Fibroblast of upper back skin (primary cell): ENCODE measurements around the gene PSMA1.
"Not testable (repeated sequence)": the region's sequence is repeated elsewhere in the genome, so short reads cannot be mapped to it uniquely, and the experiment has no call there.

Source experiments
- DNase-seq: peaks from one replicate; pipeline ENCODE4 v3.0.0-alpha.2; 2013

The PSMA1 gene

DNA sequence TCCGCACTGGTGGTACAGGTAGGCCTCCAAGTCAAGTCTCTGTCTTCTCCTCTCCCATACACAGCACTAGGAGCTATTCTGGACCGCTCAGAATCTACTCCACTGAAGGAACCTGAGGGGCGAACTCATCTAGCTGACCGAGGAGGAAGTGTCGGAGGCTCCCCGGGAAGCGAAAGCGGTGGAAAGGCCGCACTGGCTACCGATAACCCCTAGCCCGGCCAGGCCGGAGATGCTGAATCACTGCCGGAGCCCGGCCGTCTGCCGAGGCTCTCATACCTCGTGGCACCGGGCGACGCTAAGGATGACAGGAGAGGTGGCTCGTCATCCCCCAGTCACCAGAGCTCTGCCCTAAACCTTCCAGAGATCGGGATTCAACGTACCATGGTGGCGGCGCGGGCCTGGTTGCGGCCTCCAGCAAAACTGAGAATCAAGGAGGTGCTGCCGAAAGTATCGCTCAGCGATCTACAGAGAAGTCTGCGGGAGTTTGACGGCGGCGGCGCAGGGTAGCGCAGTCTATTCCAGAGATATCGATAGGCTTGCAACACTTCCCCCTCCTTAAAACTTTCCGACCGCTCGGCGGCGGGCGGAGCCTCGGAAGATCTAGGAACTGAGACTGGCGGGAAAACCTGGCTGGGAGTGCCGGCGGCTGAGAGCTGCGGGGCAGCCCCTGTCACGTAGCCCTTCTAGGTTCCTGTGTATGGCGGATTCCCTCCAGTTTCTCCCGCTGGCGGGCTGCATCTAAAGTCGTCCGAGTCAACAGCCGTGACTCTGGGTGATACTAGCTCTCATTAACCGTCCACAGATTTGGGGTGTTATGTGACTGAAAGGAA is at the start of gene PSMA1:
TSS of gene PSMA1 (minus strand) at position 470 of the 830 bp plus-strand sequence. CDS start at position 383, 87 bp downstream.
- DNase-seq, result peak; percentile 95

- not testable (repeated sequence) for DNase-seq
Observed at GRCh38 chr11:14569516-14569915, 49.3 kb upstream of the PSMA1 start.

- DNase-seq, result no peak
Observed at GRCh38 chr11:14567064-14567651, 47.0 kb upstream of the PSMA1 start.

GRCh38 chr11:14566331-14567063 is 46.3 kb upstream of the PSMA1 start:
- DNase-seq, result no peak

GRCh38 chr11:14565845-14566244 is 45.7 kb upstream of the PSMA1 start:
- DNase-seq, result no peak

- peak; percentile 2 for DNase-seq
Observed at GRCh38 chr11:14555818-14556217, 35.6 kb upstream of the PSMA1 start.

GRCh38 chr11:14554959-14555358 is 34.8 kb upstream of the PSMA1 start:
- DNase-seq, result no peak

DNA sequence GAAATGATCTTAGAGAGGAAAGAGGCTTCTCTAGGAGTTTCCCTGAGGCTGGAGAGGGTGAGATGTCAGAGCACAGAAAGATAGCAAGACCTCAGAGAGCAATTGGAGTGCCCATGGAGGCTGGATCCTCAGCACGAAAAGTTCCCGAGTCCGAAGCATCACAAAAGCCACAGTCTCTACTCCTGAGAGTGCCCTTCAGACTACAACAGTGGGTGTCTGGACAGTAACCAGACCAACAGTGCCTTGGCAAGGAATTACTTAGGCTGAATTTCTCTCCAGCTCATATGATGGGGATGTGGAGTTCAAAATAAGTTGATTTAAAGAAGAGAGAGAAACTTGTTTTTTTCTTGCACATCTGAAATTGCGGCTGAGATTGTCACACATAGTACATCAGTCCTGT is 31.9 kb upstream of the PSMA1 start:
- DNase-seq, result no peak

DNA sequence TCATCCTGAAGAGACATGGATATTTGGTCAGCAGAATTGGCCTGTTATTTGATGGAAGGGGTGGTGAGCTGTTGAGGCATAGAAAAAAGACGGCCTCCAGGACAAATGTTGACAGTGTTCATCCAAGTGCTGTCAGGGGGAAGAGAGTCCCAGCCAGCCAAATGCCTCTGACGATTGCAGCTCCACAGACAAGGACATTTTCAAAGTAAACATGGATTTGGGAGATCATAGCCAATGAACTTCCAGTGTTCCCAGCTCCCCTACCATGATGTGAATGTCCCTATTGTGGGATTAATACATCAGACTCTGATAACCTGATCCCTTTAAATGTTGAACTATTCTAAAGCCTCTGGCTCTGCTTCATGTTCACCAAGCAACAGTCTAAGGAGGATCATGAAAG is 31.2 kb upstream of the PSMA1 start:
- DNase-seq, result no peak

DNA sequence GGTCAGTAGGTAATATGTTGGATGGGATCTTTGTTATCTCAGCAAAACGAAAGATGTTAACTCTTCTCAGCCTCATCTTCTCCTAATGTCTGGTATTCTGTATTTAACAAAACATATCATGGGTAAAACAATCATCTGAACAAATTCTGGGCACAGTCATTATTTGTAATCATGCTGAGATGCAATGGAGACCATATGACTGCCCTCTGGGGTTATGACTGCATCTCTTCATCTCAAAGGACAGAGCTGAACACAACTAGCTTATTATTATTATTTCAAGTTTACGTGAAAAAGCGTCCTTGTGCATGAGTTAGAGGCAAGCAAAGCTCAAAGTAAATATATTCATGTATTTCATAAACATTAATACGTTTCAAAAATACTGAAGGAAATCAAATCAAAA is 29.7 kb upstream of the PSMA1 start:
- no peak for DNase-seq

DNA sequence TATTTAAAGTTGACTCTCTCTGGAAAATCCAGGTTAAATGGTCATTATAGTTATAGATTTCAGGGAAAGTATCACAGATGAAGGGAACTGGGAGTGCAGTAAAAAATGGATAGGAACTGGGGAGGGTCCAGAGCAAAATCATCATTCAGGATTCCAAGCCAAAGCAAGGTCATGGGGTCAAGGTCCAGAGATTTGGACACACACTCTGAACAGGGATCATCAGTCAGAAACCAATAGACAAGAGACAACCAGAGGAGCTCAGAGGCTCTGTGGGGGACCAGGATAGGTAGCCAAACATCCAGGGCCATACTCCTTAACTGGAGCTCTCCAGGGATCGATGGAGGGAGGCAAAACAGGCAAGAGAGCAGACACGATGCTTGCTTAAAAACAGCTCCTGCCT is 27.3 kb upstream of the PSMA1 start:
- no peak for DNase-seq

DNA sequence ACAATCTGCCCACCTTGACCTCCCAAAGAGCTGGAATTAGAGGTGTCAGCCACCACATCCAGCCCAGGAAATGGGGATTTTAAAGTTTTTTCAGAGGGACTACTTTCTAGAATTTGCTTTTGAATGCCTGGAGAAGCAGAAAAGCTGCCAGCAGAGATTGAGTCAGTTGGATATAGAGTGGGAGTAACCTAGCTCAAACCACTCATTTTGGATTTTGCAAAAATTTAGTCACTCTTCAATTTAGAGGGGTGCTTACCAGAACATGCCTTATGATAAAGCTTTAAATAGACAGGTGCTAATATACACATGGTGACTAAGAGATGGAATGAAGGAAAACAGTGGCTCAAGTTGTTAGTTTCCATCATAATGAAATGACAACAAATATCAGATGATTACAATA is 26.5 kb upstream of the PSMA1 start:
- no peak for DNase-seq

GRCh38 chr11:14544611-14545010 is 24.4 kb upstream of the PSMA1 start:
- DNase-seq, result peak; percentile 45

GRCh38 chr11:14543260-14543659 is 23.1 kb upstream of the PSMA1 start:
- DNase-seq, result no peak

- DNase-seq, result no peak
Observed at GRCh38 chr11:14542324-14542723, 22.1 kb upstream of the PSMA1 start.

GRCh38 chr11:14541192-14541947 is 21.2 kb upstream of the PSMA1 start:
- no peak for DNase-seq

DNA sequence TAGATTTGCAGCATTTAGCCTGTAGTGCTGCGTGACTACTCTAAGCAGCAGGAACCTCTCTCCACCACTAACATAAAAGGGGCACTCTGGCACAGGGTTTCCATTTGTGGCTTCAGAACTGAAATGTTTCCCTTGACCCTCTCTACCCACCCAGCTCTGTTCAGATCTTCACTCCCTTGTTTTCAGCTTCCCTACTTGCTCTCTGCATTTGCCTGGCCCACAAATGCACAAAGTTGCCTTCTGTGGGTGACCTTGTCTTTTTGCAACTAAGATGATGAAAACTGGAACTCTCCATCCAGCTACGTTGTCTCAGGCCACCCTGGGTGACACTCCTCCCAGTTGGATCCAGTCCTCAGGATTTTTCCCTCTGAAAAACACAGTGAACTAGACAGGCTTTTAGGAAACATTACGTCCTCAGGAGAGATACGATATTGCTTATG is 19.8 kb upstream of the PSMA1 start:
- DNase-seq, result no peak

GRCh38 chr11:14538926-14539554 is 18.9 kb upstream of the PSMA1 start:
- no peak for DNase-seq

- DNase-seq, result no peak
Observed at GRCh38 chr11:14538271-14538925, 18.2 kb upstream of the PSMA1 start.

DNA sequence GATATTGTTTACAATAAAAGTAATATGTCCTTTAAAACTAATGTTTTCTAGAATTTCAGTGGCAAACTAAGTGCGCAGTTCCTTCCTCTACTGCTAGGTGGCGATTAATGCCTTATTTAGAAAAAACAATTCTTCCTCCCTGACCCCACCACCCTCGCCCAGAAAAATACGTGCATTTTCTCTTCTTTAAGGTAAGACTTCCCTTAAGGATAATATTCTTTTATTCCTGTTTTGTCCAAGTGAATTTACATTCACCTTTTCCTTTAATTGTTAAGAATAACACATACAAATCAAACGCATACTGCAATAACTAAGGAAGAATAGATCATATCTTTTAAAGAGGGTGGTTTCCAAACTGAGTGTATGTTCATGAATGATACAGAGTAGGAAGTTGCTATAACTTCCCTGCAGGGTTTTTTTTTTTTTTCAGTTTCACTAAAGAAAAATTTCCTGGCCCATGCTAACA is 17.0 kb upstream of the PSMA1 start:
- DNase-seq, result peak; percentile 24

GRCh38 chr11:14535166-14535565 is 15.0 kb upstream of the PSMA1 start:
- not testable (repeated sequence) for DNase-seq

GRCh38 chr11:14529951-14530350 is 9.8 kb upstream of the PSMA1 start:
- no peak for DNase-seq
